Right cardiac atrium (tissue), 5 donors: Measurements from ENCODE around the gene MED27. TPM values are rescaled to one million over a fixed set of nuclear protein-coding genes. Genes with fewer than 3 reads are reported as not detected.
A peak's percentile ranks its signal among the peaks of the same experiment; 100 is the strongest.

ENCODE experiments used
- ATAC-seq, 2 donors: fragments of 200-7000 bp; cut with Tn5 transposase; one replicate each; pipeline versions ENCODE4 v1.8.0 to v1.9.1; 2020; ENCODE audit warnings: moderate library complexity in 2 of 2, mild to moderate bottlenecking in 1 of 2
- DNase-seq, 3 donors: peaks; one replicate each; pipeline ENCODE4 v3.0.0-alpha.2; 2020
- H3K27ac ChIP-seq: one replicate; pipeline ENCODE4 v1.5.1; 2013; ENCODE audit warnings: mild to moderate bottlenecking, low read length, control low read depth, moderate library complexity
- H3K27me3 ChIP-seq: one replicate; pipeline ENCODE4 v1.6.1; 2013; ENCODE audit not compliant: control insufficient read depth, insufficient read depth
- H3K4me1 ChIP-seq: one replicate; pipeline ENCODE4 v1.6.1; 2013; ENCODE audit warnings: low read length; ENCODE audit not compliant: control insufficient read depth, insufficient read depth
- H3K4me3 ChIP-seq: one replicate; pipeline ENCODE4 v1.5.1; 2013; ENCODE audit warnings: low read length, control low read depth
- H3K9me3 ChIP-seq: one replicate; pipeline ENCODE4 v1.6.1; 2013; ENCODE audit warnings: low read length; ENCODE audit not compliant: control insufficient read depth
- WGBS: extraction: QIAGEN DNeasy Blood & Tissue Kit; methylation state at CpG from one replicate; pipeline ENCODE4 v1.1.7; 2013; 5-methylcytosine and 5-hydroxymethylcytosine counted together
- intact Hi-C, 4 donors: fragments of 100-400 bp; cut with DNase I; formaldehyde crosslinking; loops; one replicate each; pipeline versions ENCODE4 v1.11.0 to v1.14.0; 2022 to 2023
- polyA plus RNA-seq: library from polyadenylated mRNA; stranded (reverse); fragments of 200-250 nt; gene quantifications from one replicate; pipeline ENCODE4 v1.2.3, GENCODE V29; 2013
- total RNA-seq, 4 donors: library from RNA; stranded (reverse); fragmentation: NEBNext Ultra II Directional; extraction: Animal tissue kit (Norgen Biotek cat#: 25700); gene quantifications; one replicate each; pipeline ENCODE4 v1.2.1, GENCODE V29; 2021
- donor health status: healthy with polysubstance abuse.
- donor health status: DM: no; HTN: yes; CAD: no.
- donor health status: DM: no; HTN: no; CAD: no.
- donor health status: DM: no; HTN: yes; CAD: no; lungs with severe emphysema.
- donor health status: DM: yes; HTN: yes; CAD: no.

MED27 gene
- total and polyA plus RNA-seq, 5 donors: 19.9 to 22.7 (median 21.2) TPM

GRCh38 chr9:131827821-131828369, 251.8 kb downstream of the MED27 start:
- ATAC-seq: peak in 1 of 2 donors; percentile 25
- 73% methylated on average over 21 of the region's 21 CpGs for WGBS
- H3K4me1 ChIP-seq: no peaks in the 10 kb centered on the region
- no peak overlapping the region for H3K27ac ChIP-seq
- H3K9me3 ChIP-seq: no peaks in the 10 kb centered on the region
- no peak overlapping the region for H3K4me3 ChIP-seq
- DNase-seq: no peak
- intact Hi-C loops: no loop called here
- no peaks in the 10 kb centered on the region for H3K27me3 ChIP-seq

GRCh38 chr9:131826966-131827525, 252.6 kb downstream of the MED27 start:
- no peak overlapping the region for H3K27ac ChIP-seq
- no peak for ATAC-seq
- 72% methylated on average over 9 of the region's 9 CpGs for WGBS
- H3K4me3 ChIP-seq: no peak overlapping the region
- intact Hi-C loops: no loop called here
- no peaks in the 10 kb centered on the region for H3K9me3 ChIP-seq
- H3K27me3 ChIP-seq: no peaks in the 10 kb centered on the region
- no peaks in the 10 kb centered on the region for H3K4me1 ChIP-seq
- DNase-seq: no peak

GRCh38 chr9:131826053-131826452, 253.6 kb downstream of the MED27 start:
- Histone ChIP-seq H3K9me3 (no peaks in the 10 kb centered on the region), H3K27ac (no peak overlapping the region), H3K4me1 (no peaks in the 10 kb centered on the region), H3K4me3 (no peak overlapping the region), H3K27me3 (no peaks in the 10 kb centered on the region)
- intact Hi-C loops: no loop called here
- no peak for ATAC-seq
- WGBS: 95% methylated on average over 2 of the region's 2 CpGs
- no peak for DNase-seq

- H3K4me3 ChIP-seq: no peak overlapping the region
- no peak for DNase-seq
These were observed 254.6 kb downstream of the MED27 start for GRCh38 chr9:131824953-131825495.

GRCh38 chr9:131824155-131824594, 255.5 kb downstream of the MED27 start:
- Histone ChIP-seq H3K27ac (no peak overlapping the region), H3K27me3 (no peaks in the 10 kb centered on the region), H3K4me3 (no peak overlapping the region), H3K9me3 (no peaks in the 10 kb centered on the region), H3K4me1 (no peaks in the 10 kb centered on the region)
- DNase-seq: no peak
- intact Hi-C loops: no loop called here
- WGBS: 52% methylated on average over 20 of the region's 20 CpGs
- ATAC-seq: peak; percentile 49 to 67

More at GRCh38 chr9:131824953-131825495, 254.6 kb downstream of the MED27 start:
- no peak for ATAC-seq
- WGBS: 84% methylated on average over 15 of the region's 15 CpGs
- H3K27ac ChIP-seq: no peak overlapping the region
- no peaks in the 10 kb centered on the region for H3K27me3 ChIP-seq
- no peaks in the 10 kb centered on the region for H3K9me3 ChIP-seq
- intact Hi-C loops: no loop called here
- no peaks in the 10 kb centered on the region for H3K4me1 ChIP-seq

GRCh38 chr9:131823701-131824146, 255.9 kb downstream of the MED27 start:
- Histone ChIP-seq H3K9me3 (no peaks in the 10 kb centered on the region), H3K27ac (no peak overlapping the region), H3K27me3 (no peaks in the 10 kb centered on the region), H3K4me1 (no peaks in the 10 kb centered on the region), H3K4me3 (no peak overlapping the region)
- intact Hi-C loops: no loop called here
- ATAC-seq: no peak
- DNase-seq: no peak
- 47% methylated on average over 35 of the region's 35 CpGs for WGBS

- intact Hi-C loops: no loop called here
- 76% methylated on average over 7 of the region's 7 CpGs for WGBS
- Histone ChIP-seq H3K27me3 (no peaks in the 10 kb centered on the region), H3K27ac (no peak overlapping the region), H3K9me3 (no peaks in the 10 kb centered on the region), H3K4me3 (no peak overlapping the region), H3K4me1 (no peaks in the 10 kb centered on the region)
- no peak for DNase-seq
- no peak for ATAC-seq
These were observed 261.6 kb downstream of the MED27 start for GRCh38 chr9:131818089-131818488.

GRCh38 chr9:131817627-131818026, 262.0 kb downstream of the MED27 start:
- intact Hi-C loops: no loop called here
- no peak for DNase-seq
- Histone ChIP-seq H3K4me1 (no peaks in the 10 kb centered on the region), H3K4me3 (no peak overlapping the region), H3K27me3 (no peaks in the 10 kb centered on the region), H3K9me3 (no peaks in the 10 kb centered on the region), H3K27ac (no peak overlapping the region)
- WGBS: 39% methylated on average over 9 of the region's 9 CpGs
- ATAC-seq: no peak

GRCh38 chr9:131817073-131817472, 262.6 kb downstream of the MED27 start:
- ATAC-seq: no peak
- H3K27me3 ChIP-seq: no peaks in the 10 kb centered on the region
- H3K4me1 ChIP-seq: no peaks in the 10 kb centered on the region
- 79% methylated on average over 4 of the region's 4 CpGs for WGBS
- no peak for DNase-seq
- H3K9me3 ChIP-seq: no peaks in the 10 kb centered on the region
- no peak overlapping the region for H3K4me3 ChIP-seq
- H3K27ac ChIP-seq: no peak overlapping the region
- intact Hi-C loops: no loop called here

- 55% methylated on average over 19 of the region's 19 CpGs for WGBS
- Histone ChIP-seq H3K27ac (no peak overlapping the region), H3K9me3 (no peaks in the 10 kb centered on the region), H3K27me3 (no peaks in the 10 kb centered on the region), H3K4me1 (no peaks in the 10 kb centered on the region), H3K4me3 (no peak overlapping the region)
- DNase-seq: no peak
- no peak for ATAC-seq
- intact Hi-C loops: no loop called here
These were observed 263.4 kb downstream of the MED27 start for GRCh38 chr9:131815970-131816873.

- no peak overlapping the region for H3K4me3 ChIP-seq
- H3K9me3 ChIP-seq: no peaks in the 10 kb centered on the region
- ATAC-seq (no peak), DNase-seq (no peak)
- H3K4me1 ChIP-seq: no peaks in the 10 kb centered on the region
- H3K27ac ChIP-seq: no peak overlapping the region
- intact Hi-C loops: no loop called here
- H3K27me3 ChIP-seq: no peaks in the 10 kb centered on the region
- WGBS: 90% methylated on average over 6 of the region's 6 CpGs
These were observed 265.0 kb downstream of the MED27 start for GRCh38 chr9:131814707-131815106.
